CD4-positive, alpha-beta T cell treated with Interleukin-6 for 4 hours (primary cell): Measurements from ENCODE around the gene MXD3.

Source experiments
- DNase-seq: peaks from one replicate; pipeline ENCODE4 v3.0.0-alpha.2; 2020; ENCODE audit warnings: mixed read lengths

MXD3 gene

DNA sequence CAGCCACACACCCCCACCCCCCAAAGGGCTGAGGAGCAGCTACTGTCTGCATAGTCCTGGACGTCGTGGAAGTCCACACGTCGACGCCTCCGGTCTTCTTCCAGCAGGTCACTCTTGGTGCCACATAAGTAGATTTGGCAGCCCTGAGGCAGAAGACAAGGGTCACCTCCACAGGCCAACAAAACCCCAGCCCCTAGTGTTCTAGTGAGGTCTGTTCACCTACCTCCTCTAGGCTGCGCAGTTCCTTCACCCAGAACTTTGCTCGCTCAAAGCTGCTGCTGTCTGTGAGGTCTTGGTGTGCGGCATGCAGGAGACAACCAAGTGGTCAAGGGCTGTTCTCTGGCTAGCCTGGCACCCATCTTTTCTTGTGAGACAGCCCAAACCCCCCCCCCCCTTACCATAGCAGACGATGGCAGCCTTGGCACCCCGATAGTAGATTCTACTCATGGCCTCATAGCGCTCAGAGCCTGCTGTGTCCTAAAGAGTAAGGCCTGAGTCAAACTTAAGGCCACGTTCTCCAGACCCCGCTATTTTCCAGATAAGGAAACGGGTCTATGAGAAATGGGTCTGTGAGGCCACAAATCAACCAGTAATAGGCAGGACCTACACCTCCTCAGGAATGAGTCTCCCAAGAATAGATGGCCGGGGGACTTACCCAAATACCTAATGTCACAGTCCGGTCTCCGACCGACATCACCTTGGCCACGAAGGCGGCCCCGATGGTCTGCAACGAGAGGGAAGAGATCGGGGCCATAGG lies 9.2 kb downstream of the MXD3 start:
- DNase-seq: no peak

- DNase-seq: peak; percentile 39
Measured at GRCh38 chr5:177301503-177302165, 10.1 kb downstream of the MXD3 start.

DNA sequence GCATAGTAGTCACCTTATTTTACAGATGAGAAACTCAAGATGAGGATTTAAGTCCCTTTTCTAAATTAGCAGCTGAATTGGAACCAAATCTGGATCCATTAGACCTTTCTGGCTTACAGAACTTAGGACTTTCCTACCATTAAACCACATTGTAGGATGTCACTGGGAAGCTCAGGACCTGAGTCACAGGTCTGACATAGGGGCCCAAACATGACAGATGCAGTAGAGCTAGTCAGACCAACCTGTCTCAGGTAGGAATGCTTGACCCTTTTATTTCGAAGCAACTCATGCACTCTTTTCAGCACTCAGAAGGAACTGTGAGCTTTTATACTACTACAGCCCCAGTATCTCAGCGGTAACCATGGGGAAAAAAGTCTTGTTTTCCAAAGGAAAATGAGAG lies 10.7 kb downstream of the MXD3 start:
- no peak for DNase-seq

DNA sequence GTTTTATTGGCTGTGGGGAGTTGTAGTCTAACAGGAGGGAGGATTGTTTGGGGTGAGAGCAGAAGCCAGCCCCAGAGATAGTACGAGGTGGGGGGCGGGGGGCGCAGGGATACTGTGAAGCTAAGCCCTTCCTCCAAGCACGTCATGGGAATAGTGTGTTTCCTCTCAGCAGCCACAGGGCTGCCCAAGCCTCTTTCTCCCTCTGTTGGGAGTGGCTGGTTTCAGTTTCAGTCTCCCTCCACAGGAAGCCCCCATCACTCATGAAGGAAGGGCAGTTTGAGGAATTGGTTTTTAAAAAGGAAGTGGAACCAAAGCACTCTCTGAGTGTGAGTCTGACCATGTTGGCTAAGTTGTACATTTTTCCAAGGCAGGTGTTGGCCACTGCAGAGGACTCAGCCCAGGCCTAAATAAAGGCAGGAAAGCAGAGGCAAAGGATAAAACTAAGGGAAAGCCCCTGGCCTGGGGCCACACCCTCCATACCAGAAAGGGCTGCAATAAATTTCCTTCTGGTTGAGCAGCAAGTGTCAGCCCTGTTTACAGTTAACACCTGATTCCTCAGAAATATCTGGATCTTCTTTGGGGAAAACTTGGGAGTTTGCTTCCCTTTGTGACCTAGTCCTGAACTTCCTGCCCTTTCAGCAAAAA lies 11.3 kb downstream of the MXD3 start:
- DNase-seq: peak; percentile 57

- no peak for DNase-seq
Measured at GRCh38 chr5:177299697-177300096, 12.0 kb downstream of the MXD3 start.

GRCh38 chr5:177297922-177298321 lies 13.8 kb downstream of the MXD3 start:
- DNase-seq: no peak

- DNase-seq: peak; percentile 27
Measured at GRCh38 chr5:177296581-177296980, 15.1 kb downstream of the MXD3 start.

GRCh38 chr5:177295924-177296323 lies 15.8 kb downstream of the MXD3 start:
- no peak for DNase-seq

DNA sequence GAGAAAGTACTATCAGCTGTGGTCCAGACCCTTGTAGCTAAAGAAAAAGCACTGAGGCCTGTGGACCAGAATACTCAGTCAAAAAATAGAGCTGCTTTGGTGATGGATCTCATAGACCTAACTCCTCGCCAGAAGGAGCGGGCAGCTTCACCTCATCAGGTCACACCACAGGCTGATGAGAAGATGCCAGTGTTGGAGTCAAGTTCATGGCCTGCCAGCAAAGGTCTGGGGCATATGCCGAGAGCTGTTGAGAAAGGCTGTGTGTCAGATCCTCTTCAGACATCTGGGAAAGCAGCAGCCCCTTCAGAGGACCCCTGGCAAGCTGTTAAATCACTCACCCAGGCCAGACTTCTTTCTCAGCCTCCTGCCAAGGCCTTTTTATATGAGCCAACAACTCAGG lies 17.1 kb downstream of the MXD3 start:
- no peak for DNase-seq

- no peak for DNase-seq
Measured at GRCh38 chr5:177293819-177294581, 17.7 kb downstream of the MXD3 start.

- DNase-seq: no peak
Measured at GRCh38 chr5:177291735-177292134, 20.0 kb downstream of the MXD3 start.

GRCh38 chr5:177290816-177291596 lies 20.7 kb downstream of the MXD3 start:
- no peak for DNase-seq

DNA sequence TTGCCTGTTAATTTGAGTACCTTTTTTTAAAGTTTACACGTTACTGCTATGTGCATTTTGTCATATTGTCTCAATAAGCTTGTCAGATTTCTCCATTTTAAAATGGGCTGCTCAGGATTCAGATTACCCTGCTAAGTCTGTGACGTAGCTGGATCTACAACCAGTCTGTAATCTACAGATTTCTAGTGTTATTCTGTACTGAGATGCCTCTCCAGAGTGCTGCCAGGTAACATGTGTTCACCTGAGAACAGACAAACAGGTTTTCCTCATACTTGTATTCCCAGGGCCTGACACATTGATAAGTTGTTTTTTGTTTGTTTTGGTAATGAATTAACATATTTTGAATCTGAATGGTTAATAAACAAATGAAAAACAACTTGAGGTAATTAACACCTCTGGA lies 23.5 kb downstream of the MXD3 start:
- no peak for DNase-seq

- DNase-seq: no peak
Measured at GRCh38 chr5:177276886-177277285, 34.8 kb downstream of the MXD3 start.

DNA sequence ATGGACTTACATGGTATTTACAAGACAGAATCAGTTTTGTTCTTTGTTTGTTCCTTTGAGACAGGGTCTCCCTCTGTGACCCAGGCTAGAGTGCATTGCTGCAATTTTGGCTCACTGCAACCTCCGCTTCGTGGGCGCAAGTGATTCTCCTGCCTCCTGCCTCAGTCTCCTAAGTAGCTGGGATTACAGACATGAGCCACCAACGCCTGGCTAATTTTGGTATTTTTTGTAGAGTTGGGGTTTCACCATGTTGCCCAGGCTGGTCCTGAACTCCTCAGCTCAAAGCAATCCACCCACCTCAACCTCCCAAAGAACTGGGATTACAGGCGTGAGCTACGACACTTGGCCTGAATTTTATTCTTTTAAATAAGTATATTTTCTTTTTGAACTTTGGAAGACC lies 35.8 kb downstream of the MXD3 start:
- DNase-seq: no peak

DNA sequence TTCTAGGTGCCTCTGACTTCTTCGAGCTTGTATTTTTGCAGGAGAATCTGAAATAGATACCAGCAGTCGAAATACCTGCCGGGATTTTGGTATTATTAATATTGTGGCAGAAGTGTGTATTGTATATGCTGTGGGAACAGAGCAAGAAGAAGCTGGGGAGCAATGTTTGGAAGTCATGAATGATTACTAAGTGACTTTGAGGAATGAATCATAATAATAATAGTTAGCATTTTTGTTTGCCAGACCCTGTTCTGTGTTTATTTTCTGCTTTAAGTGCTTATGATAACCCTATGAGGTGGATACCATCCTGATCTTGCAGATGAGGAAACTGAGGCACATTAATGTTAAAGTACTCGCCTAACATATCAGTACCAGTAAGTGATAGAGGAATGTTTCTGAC lies 40.6 kb downstream of the MXD3 start:
- DNase-seq: no peak

DNA sequence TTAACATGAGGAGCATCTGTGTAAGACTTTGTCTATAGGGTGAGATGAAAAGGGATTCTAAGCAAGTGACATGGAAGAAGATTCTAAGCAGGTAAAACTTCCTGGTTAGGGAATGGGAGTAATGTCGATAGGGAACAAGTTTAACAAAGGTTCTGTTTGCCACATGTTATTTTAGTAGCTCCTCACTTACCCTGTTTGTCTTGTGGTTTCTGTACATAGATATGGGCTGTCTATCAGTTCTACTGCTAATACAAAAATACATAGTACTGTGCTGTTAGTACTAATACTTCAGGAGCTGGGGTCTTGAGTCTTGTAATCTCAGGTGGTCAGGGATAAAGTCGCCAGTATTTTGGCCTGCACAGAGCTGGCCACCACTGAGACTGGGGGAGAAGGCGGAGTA lies 41.0 kb downstream of the MXD3 start:
- no peak for DNase-seq

GRCh38 chr5:177269976-177270375 lies 41.7 kb downstream of the MXD3 start:
- DNase-seq: no peak

- DNase-seq: no peak
Measured at GRCh38 chr5:177269232-177269895, 42.3 kb downstream of the MXD3 start.

- no peak for DNase-seq
Measured at GRCh38 chr5:177265395-177265794, 46.3 kb downstream of the MXD3 start.

DNA sequence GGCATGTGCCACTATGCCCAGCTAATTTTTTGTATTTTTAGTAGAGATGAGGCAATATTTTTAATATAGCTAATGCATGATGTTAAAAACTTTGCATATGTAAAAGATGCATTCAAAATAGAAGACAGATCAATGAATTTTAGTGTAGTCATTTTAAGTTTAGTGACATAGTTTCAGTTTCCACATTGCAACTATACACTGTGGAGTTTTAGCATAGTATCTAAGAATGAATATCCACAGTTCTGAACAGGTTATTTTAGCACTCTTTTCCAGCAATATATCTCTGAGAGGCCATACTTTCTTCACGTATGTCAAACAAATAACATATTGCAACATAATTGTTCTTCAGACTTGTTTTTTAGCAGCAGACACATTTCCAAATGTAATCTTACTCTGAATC lies 47.5 kb downstream of the MXD3 start:
- DNase-seq: no peak

- DNase-seq: no peak
Measured at GRCh38 chr5:177261510-177261909, 50.2 kb downstream of the MXD3 start.
